ENCODE data around the gene SMIM36.

DNA sequence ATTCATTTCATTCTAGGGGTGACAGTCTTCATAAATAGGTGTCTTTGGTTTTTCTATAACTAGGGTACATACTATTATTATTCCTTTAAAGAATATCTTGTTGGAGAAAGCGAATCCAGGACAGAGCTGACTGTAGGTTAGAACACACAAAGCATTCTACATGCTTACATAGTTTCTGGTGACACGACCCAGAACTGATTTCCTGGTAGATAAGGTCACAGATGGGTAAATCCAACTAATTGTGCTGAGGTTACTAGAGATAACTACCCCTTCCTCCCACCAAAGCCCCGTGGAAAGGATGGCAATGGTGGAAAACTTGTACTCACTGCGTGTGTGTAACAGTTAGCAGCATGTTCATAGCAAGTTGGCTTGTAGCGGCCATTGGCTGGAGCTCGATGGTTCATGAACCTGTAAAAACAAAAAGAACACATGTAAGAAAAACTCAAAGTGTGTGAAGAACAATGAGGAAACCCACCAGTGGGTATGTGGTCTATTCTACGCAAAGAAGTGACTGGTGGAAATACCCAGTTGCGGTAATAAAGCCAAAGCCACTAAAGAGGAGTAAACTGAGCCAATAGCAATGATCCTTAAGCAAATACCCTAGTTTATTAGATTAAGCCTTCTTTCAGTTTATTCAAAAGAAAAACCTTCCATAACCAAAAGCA is 97.3 kb downstream of the SMIM36 start:
- no peak for TF ChIP-seq CTCF (IDR thresholded peaks at IDR 0.05; ENCODE audit: low read length)
- no peak for TF ChIP-seq EZH2 (IDR thresholded peaks at IDR 0.05; ENCODE audit: borderline replicate concordance, low read length)
